Common myeloid progenitor, CD34-positive (primary cell): ENCODE measurements around the gene SLC7A8.

Experiments used
- CTCF ChIA-PET: fragments of 350-600 bp; sonication (Branson Sonifier 250); formaldehyde crosslinking; loops from one replicate; lab custom pipeline; 2021; ENCODE audit warnings: antibody characterized with exemption; lab: Charles Lee
- POLR2A ChIA-PET: fragments of 350-600 bp; sonication (Branson Sonifier 250); formaldehyde crosslinking; loops from one replicate; lab custom pipeline; 2021; ENCODE audit warnings: antibody characterized with exemption; lab: Charles Lee
- DNase-seq, 3 donors: peaks; one replicate each; pipeline versions ENCODE4 v3.0.0 to v3.0.0-alpha.2; 2013
- H3K27ac ChIP-seq, 2 experiments: 1 replicate in 1 of 2; 2 replicates in 1 of 2; pipeline ENCODE4 v1.7.0; 2013; ENCODE audit warnings: inconsistent platforms in 2 of 2, low read length in 2 of 2, mild to moderate bottlenecking in 2 of 2, low read depth in 1 of 2, moderate library complexity in 1 of 2; ENCODE audit not compliant: severe bottlenecking in 2 of 2, insufficient read depth in 1 of 2, poor library complexity in 1 of 2
- H3K27me3 ChIP-seq, 5 experiments: replicated peaks in 2 of 5; 1 replicate in 3 of 5; 2 replicates in 2 of 5; pipeline versions ENCODE4 v1.6.1 to v1.7.0; 2013; ENCODE audit warnings: low read length in 4 of 5, mild to moderate bottlenecking in 2 of 5, moderate library complexity in 2 of 5, inconsistent platforms in 1 of 5; ENCODE audit not compliant: insufficient read depth in 5 of 5, control insufficient read depth in 4 of 5
- H3K36me3 ChIP-seq, 4 experiments: 1 replicate in 2 of 4; 2 replicates in 2 of 4; pipeline versions ENCODE4 v1.6.1 to v1.7.0; 2013; ENCODE audit warnings: low read length in 3 of 4, control low read depth in 1 of 4, mild to moderate bottlenecking in 1 of 4; ENCODE audit not compliant: control insufficient read depth in 4 of 4, insufficient read depth in 4 of 4
- H3K4me1 ChIP-seq, 4 experiments: 1 replicate in 3 of 4; 2 replicates in 1 of 4; pipeline versions ENCODE4 v1.6.1 to v1.7.1; 2013; ENCODE audit warnings: low read length in 3 of 4, mild to moderate bottlenecking in 3 of 4, control low read depth in 1 of 4, inconsistent platforms in 1 of 4, moderate library complexity in 1 of 4; ENCODE audit not compliant: control insufficient read depth in 4 of 4, insufficient read depth in 4 of 4; ENCODE audit errors: control extremely low read depth in 1 of 4
- H3K4me3 ChIP-seq, 7 experiments: 1 replicate in 4 of 7; 2 replicates in 3 of 7; pipeline versions ENCODE4 v1.5.1 to v1.7.0; 2013; ENCODE audit warnings: mild to moderate bottlenecking in 7 of 7, low read length in 6 of 7, moderate library complexity in 6 of 7, inconsistent platforms in 2 of 7, low read depth in 2 of 7, control low read depth in 1 of 7; ENCODE audit not compliant: insufficient read depth in 4 of 7, control insufficient read depth in 1 of 7; ENCODE audit errors: extremely low read depth in 1 of 7
- H3K9me3 ChIP-seq, 5 experiments: 1 replicate in 4 of 5; 2 replicates in 1 of 5; pipeline versions ENCODE4 v1.6.1 to v1.7.1; 2013; ENCODE audit warnings: low read length in 4 of 5, mild to moderate bottlenecking in 2 of 5, inconsistent platforms in 1 of 5, low read depth in 1 of 5, moderate library complexity in 1 of 5; ENCODE audit not compliant: control insufficient read depth in 4 of 5, insufficient read depth in 2 of 5; ENCODE audit errors: control extremely low read depth in 1 of 5
- WGBS: methylation state at CpG from one replicate; pipeline ENCODE4 v1.1.5; 2013; ENCODE audit not compliant: insufficient coverage; 5-methylcytosine and 5-hydroxymethylcytosine counted together

Gene SLC7A8

DNA sequence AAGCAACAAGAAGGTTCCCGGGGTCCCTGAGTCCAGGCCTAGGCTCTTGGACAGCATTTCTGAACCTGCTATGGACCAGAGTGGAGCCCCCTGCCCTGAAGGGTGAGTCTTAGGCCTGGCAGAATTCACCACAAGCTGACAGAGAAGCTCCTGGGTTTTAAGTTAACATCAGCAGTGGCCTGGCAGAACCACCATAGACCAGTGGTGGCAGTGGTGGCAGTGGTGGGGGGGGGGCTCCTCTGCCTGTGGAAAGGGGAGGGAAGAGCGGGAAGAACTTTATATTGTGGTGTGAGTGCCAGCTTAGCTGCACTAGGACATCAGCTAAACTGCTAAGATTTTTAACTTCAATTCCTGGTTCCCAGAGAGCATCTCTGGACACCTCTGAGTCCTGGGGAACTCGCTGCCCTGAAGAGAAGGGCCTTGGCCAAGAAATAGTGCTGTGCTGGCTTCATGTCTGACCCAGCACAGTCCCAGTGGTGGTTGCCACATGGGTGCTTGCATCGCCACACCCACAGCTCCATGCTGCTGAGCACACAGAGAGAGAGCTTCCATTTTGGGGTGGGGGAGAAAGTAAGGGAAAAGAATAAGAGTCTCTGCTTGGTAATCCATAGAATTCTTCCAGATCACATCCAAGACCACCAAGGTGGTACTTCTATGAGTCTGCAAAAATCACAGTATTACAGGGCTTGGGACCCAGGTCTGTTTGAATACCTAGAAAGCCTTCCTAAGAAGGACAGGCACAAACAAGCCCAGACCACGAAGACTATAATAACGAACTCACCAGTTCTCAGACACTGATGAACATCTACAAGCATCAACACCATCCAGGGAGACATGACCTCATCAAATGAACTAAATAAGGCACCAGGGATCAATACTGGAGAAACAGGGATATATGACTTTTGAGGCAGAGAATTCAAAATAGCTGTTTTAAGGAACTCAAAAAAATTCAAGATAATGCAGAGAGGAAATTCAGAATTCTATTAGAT, 33.9 kb upstream of the SLC7A8 start:
- POLR2A ChIA-PET, result interaction anchor here (0.6 kb wide), 1 partner anchor 260 kb away, joined by 3 read pairs; no protein-coding TSS in a partner anchor
- Histone ChIP-seq H3K4me3 (no peak overlapping the region), H3K27me3 (no peaks in the 10 kb centered on the region), H3K4me1 (no peaks in the 10 kb centered on the region), H3K9me3 (peaks cover 0 to 3% (median 0%) of the 10 kb centered on the region in 5 experiments), H3K36me3 (no peaks in the 10 kb centered on the region), H3K27ac (no peak overlapping the region)
- no peak for DNase-seq
- CTCF ChIA-PET, result interaction anchor here (1.3 to 1.4 kb wide), 2 partner anchors 12 to 102 kb away, joined by 3 read pairs; no protein-coding TSS in a partner anchor
- WGBS, result 100% methylated on average over 3 of the region's 6 CpGs

DNA sequence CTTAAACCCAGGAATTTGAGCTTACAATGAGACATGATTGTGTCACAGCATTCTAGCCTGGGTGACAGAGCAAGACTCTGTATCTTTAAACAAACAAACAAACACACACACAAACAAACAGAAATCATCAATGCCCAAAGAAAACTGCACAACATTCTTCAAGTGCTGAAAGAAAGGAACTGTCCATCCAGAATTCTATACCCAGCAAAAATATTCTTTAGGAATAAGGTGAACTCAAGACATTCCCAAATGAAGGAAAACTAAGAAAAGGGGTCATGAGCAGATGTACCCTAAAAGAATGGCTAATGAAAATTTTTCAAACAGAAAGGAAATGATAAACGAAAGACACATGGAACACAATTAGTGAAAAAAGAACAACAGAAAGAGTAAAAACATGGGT, 32.0 kb upstream of the SLC7A8 start:
- ChIA-PET CTCF (interaction anchor here (1.4 kb wide), 1 partner anchor 11 kb away, joined by 3 read pairs; no protein-coding TSS in a partner anchor), POLR2A (no interaction called here)
- no peak overlapping the region for H3K4me3 ChIP-seq
- no peaks in the 10 kb centered on the region for H3K27me3 ChIP-seq
- DNase-seq, result no peak
- no peak overlapping the region for H3K27ac ChIP-seq
- H3K9me3 ChIP-seq, result peaks cover 0 to 3% (median 0%) of the 10 kb centered on the region in 5 experiments
- H3K4me1 ChIP-seq, result no peaks in the 10 kb centered on the region
- no CpG with 5 or more reads among the region's 1 CpG for WGBS
- no peaks in the 10 kb centered on the region for H3K36me3 ChIP-seq

GRCh38 chr14:23209651-23210423, 26.4 kb upstream of the SLC7A8 start:
- ChIA-PET CTCF (no interaction called here), POLR2A (no interaction called here)
- Histone ChIP-seq H3K9me3 (peaks cover 0 to under 1% (median 0%) of the 10 kb centered on the region in 5 experiments), H3K4me1 (no peaks in the 10 kb centered on the region), H3K36me3 (no peaks in the 10 kb centered on the region), H3K27me3 (no peaks in the 10 kb centered on the region), H3K27ac (no peak overlapping the region), H3K4me3 (no peak overlapping the region)
- 97% methylated on average over 5 of the region's 7 CpGs for WGBS
- no peak for DNase-seq

DNA sequence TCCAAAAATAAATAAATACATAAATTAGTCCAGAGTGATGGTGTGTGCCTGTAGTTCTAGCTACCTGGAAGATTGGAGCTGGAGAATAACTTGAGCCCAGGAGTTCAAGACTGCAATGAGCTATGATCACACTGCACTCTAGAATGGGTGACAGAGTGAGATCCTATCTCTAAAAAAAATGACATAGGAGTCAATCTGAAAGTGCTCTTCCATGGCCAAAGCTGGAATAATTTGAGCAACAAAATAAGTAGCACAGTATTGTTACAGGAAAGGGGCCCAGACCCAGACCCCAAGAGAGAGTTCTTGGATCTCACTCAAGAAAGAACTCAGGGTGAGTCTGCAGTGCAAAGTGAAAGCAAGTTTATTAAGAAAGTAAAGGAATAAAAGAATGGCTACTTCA, 24.9 kb upstream of the SLC7A8 start:
- no peaks in the 10 kb centered on the region for H3K4me1 ChIP-seq
- ChIA-PET CTCF (interaction anchor here (0.7 to 2.0 kb wide), 2 partner anchors 21 to 34 kb away, joined by 4 to 7 read pairs; no protein-coding TSS in a partner anchor), POLR2A (no interaction called here)
- no peaks in the 10 kb centered on the region for H3K27me3 ChIP-seq
- no peak for DNase-seq
- no peak overlapping the region for H3K4me3 ChIP-seq
- H3K27ac ChIP-seq, result no peak overlapping the region
- H3K36me3 ChIP-seq, result no peaks in the 10 kb centered on the region
- H3K9me3 ChIP-seq, result no peaks in the 10 kb centered on the region

DNA sequence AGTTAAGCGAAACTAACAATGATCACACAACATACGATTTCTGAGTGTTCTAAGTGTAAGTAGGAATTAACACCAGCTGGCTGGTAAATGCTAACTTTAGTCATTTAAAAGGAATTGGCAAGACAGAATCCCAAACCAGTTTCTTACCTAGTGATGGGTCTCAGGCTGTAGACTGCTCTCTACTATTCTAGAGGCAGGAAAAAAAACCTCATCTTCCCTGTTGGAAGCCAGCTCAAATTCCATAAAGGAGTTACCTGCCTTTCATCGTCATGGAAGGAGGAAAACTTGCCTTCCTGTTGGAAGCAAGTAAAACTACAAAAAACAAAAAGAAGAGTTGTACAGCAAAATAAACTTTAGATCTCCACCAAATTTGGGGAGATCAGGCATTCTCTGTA, 23.7 kb upstream of the SLC7A8 start:
- DNase-seq, result no peak
- CTCF ChIA-PET, result interaction anchor here (0.5 to 2.0 kb wide), 3 partner anchors 20 to 87 kb away, joined by 3 to 7 read pairs (median 3); no protein-coding TSS in a partner anchor
- POLR2A ChIA-PET, result no interaction called here

DNA sequence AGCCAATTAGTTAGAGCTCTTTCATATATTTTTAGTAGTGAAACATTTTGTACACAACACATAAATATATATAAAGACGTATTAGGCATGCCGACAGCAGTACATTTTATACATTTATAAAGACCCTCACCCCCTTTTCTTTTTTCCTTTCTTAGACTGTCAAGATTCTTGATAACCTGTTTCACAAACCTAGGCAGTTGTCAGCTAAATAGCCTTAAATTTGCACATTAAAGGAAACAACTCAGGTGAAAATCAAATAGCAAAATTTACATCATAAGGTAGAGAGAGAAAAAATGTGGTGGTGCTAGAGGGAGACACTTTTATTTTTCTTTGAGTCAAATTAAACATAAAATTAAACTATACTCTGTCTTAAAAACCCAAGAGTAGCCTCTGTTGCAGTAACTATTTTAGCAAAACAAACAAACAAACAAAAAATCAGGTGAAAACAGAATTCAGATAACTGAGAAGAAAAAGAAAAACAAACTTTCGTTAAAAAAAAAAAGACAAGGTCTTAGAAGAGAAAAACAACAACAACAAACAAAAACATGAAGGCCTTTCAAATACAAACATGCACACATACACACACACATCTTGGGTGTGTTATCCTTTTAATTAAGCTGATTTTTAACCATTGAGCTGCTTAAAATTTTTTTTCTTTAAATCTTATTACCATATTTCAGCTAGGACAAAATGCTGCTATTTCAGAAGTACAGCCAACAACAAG, 23.1 kb upstream of the SLC7A8 start:
- WGBS, result no CpG with 5 or more reads among the region's 3 CpGs
- Histone ChIP-seq H3K9me3 (no peaks in the 10 kb centered on the region), H3K27me3 (no peaks in the 10 kb centered on the region), H3K27ac (no peak overlapping the region), H3K4me1 (no peaks in the 10 kb centered on the region), H3K4me3 (no peak overlapping the region), H3K36me3 (no peaks in the 10 kb centered on the region)
- CTCF ChIA-PET, result interaction anchor here (0.5 to 2.0 kb wide), 5 partner anchors 10 to 86 kb away, joined by 3 to 7 read pairs (median 3); no protein-coding TSS in a partner anchor
- POLR2A ChIA-PET, result no interaction called here
- DNase-seq, result no peak

More for the DNA sequence above, 23.7 kb upstream of the SLC7A8 start:
- no peaks in the 10 kb centered on the region for H3K36me3 ChIP-seq
- no peaks in the 10 kb centered on the region for H3K27me3 ChIP-seq
- WGBS, result 86% methylated on average over 1 of the region's 3 CpGs
- no peak overlapping the region for H3K4me3 ChIP-seq
- no peak overlapping the region for H3K27ac ChIP-seq
- no peaks in the 10 kb centered on the region for H3K4me1 ChIP-seq
- H3K9me3 ChIP-seq, result no peaks in the 10 kb centered on the region
